Endothelial cell of umbilical vein (primary cell): ENCODE data around the gene ZC3H12A. TPM values are rescaled to one million over a fixed set of nuclear protein-coding genes. Genes with fewer than 3 reads are reported as not detected.

Experiments used
- BruUV-seq: library from RNA; stranded (reverse); fragments of 400-500 nt; replicated peaks from 2 replicates; lab custom pipeline; 2021; lab: Mats Ljungman, UMichigan
- CTCF ChIA-PET: fragments of 300-600, 350-600 bp; sonication (Branson Sonifier 250); formaldehyde crosslinking; loops from one replicate; lab custom pipeline; 2021; ENCODE audit warnings: antibody characterized with exemption, inconsistent platforms; lab: Charles Lee
- POLR2A ChIA-PET: fragments of 300-600, 350-600 bp; sonication (Branson Sonifier 250); formaldehyde crosslinking; loops from one replicate; lab custom pipeline; 2021; ENCODE audit warnings: antibody characterized with exemption, inconsistent platforms; lab: Charles Lee
- DNase-seq: peaks from one replicate; pipeline ENCODE4 v3.0.0-alpha.2; 2011; ENCODE audit warnings: low read depth, low spot score
- FAIRE-seq: peaks from 2 replicates; lab custom pipeline; 2011; peaks lifted over from hg19 to GRCh38; lab: Jason Lieb, UNC
- H2AFZ ChIP-seq: 2 replicates; pipeline ENCODE4 v1.6.0; 2012; ENCODE audit warnings: low read depth, low read length, control low read depth, inconsistent platforms
- H3K27ac ChIP-seq: 2 replicates; pipeline ENCODE4 v1.5.1; 2011; ENCODE audit warnings: low read depth, mild to moderate bottlenecking, control low read depth, low read length, moderate library complexity; ENCODE audit not compliant: insufficient read depth
- H3K27me3 ChIP-seq, 2 experiments: 2 replicates each; pipeline versions ENCODE4 v1.6.0 to v1.6.1; 2011; ENCODE audit warnings: low read length in 2 of 2, mixed read lengths in 1 of 2; ENCODE audit not compliant: control insufficient read depth in 2 of 2, insufficient read depth in 2 of 2
- H3K36me3 ChIP-seq, 2 experiments: 2 replicates in 1 of 2; 3 replicates in 1 of 2; pipeline ENCODE4 v1.5.1; 2011; ENCODE audit warnings: low read length in 2 of 2, mild to moderate bottlenecking in 1 of 2, moderate library complexity in 1 of 2; ENCODE audit not compliant: control insufficient read depth in 2 of 2, insufficient read depth in 2 of 2; ENCODE audit errors: extremely low read depth in 1 of 2
- H3K4me1 ChIP-seq: 3 replicates; pipeline ENCODE4 v1.5.1; 2011; ENCODE audit warnings: mild to moderate bottlenecking, low read length; ENCODE audit not compliant: control insufficient read depth, insufficient read depth; ENCODE audit errors: extremely low read depth
- H3K4me2 ChIP-seq: 2 replicates; pipeline ENCODE4 v1.6.1; 2011; ENCODE audit warnings: low read length, control low read depth, mixed read lengths; ENCODE audit not compliant: insufficient read depth
- H3K4me3 ChIP-seq, 3 experiments: fragments of 200-600 bp in 1 of 3; sonication (generic), shearing (Covaris generic) in 1 of 3; replicated peaks in 1 of 3; 2 replicates each; pipeline ENCODE4 v1.5.1; 2011 to 2016; ENCODE audit warnings: control low read depth in 3 of 3, low read length in 3 of 3, mild to moderate bottlenecking in 2 of 3, inconsistent platforms in 1 of 3, low read depth in 1 of 3, moderate library complexity in 1 of 3; ENCODE audit not compliant: insufficient read depth in 1 of 3
- H3K79me2 ChIP-seq: 2 replicates; pipeline ENCODE4 v1.6.0; 2012; ENCODE audit warnings: low read length, inconsistent platforms; ENCODE audit not compliant: control insufficient read depth, insufficient read depth
- H3K9ac ChIP-seq: replicated peaks from 2 replicates; pipeline ENCODE3; 2011; ENCODE audit warnings: low read length, control low read depth; ENCODE audit not compliant: insufficient read depth; ENCODE audit errors: extremely low read depth
- H3K9me1 ChIP-seq: replicated peaks from 3 replicates; pipeline ENCODE4 v1.6.0; 2011; ENCODE audit warnings: mild to moderate bottlenecking, low read length; ENCODE audit not compliant: control insufficient read depth, insufficient read depth; ENCODE audit errors: extremely low read depth
- H3K9me3 ChIP-seq: replicated peaks from 2 replicates; pipeline ENCODE4 v1.5.1; 2012; ENCODE audit warnings: low read length, inconsistent platforms; ENCODE audit not compliant: control insufficient read depth, insufficient read depth
- H4K20me1 ChIP-seq: replicated peaks from 2 replicates; pipeline ENCODE3; 2011; ENCODE audit warnings: mild to moderate bottlenecking, low read length; ENCODE audit not compliant: control insufficient read depth, insufficient read depth; ENCODE audit errors: extremely low read depth
- CTCF ChIP-seq, 2 donors: IDR thresholded peaks; 1 replicate in 1 of 2; 2 replicates in 1 of 2; pipeline ENCODE4 v1.5.1; 2011; ENCODE audit warnings: low read length in 2 of 2, mild to moderate bottlenecking in 2 of 2, moderate library complexity in 2 of 2, control low read depth in 1 of 2, inconsistent platforms in 1 of 2, low read depth in 1 of 2; ENCODE audit not compliant: insufficient read depth in 1 of 2; ENCODE audit errors: extremely low read depth in 1 of 2
- EZH2 ChIP-seq: IDR thresholded peaks from 2 replicates; pipeline ENCODE4 v1.6.1; 2012; ENCODE audit warnings: borderline replicate concordance, low read depth, mild to moderate bottlenecking, moderate library complexity, low read length, inconsistent platforms; ENCODE audit not compliant: severe bottlenecking
- FOS ChIP-seq: IDR thresholded peaks from 2 replicates; pipeline ENCODE4 v1.6.1; 2011; ENCODE audit warnings: mild to moderate bottlenecking, low read length, moderate library complexity, borderline replicate concordance; ENCODE audit not compliant: insufficient read depth
- GATA2 ChIP-seq: IDR thresholded peaks from 2 replicates; pipeline ENCODE4 v1.7.0; 2011; ENCODE audit warnings: low read depth, mild to moderate bottlenecking, moderate library complexity, mixed read lengths, low read length; ENCODE audit not compliant: insufficient read length, insufficient read depth
- JUN ChIP-seq: IDR thresholded peaks from 2 replicates; pipeline ENCODE4 v1.6.1; 2011; ENCODE audit warnings: borderline replicate concordance, low read depth; ENCODE audit not compliant: insufficient read length, insufficient read depth
- MAX ChIP-seq: IDR thresholded peaks from 2 replicates; pipeline ENCODE4 v1.6.1; 2011; ENCODE audit not compliant: insufficient read depth, insufficient read length
- POLR2A ChIP-seq: IDR thresholded peaks from 2 replicates; pipeline ENCODE4 v1.6.1; 2012; ENCODE audit warnings: low read depth, mild to moderate bottlenecking, control low read depth, low read length
- POLR2AphosphoS5 ChIP-seq: IDR thresholded peaks from 2 replicates; pipeline ENCODE4 v1.6.1; 2012; ENCODE audit warnings: low read depth, mild to moderate bottlenecking, control low read depth, low read length, moderate library complexity; ENCODE audit not compliant: insufficient read depth
- dilution Hi-C: fragments of 300-500 bp; cut with MboI; formaldehyde crosslinking; loops from one replicate; pipeline ENCODE4 v1.15.0; 2019; ENCODE audit warnings: low sequenced_read_pairs; ENCODE audit not compliant: extremely low pct_ligation_motif_present
- intact Hi-C: fragments of 100-400 bp; cut with micrococcal nuclease; formaldehyde crosslinking; loops from one replicate; pipeline ENCODE4 v1.10.0; 2022
- polyA plus RNA-seq, 4 experiments: library from polyadenylated mRNA; depleted of rRNA in 3 of 4; stranded (reverse) in 3 of 4; unstranded in 1 of 4; fragments of >200 nt; gene quantifications; 2 replicates each; pipeline versions ENCODE4 v1.2.1 to v1.2.3, GENCODE V29; 2011 to 2012; ENCODE audit warnings: missing spikeins in 1 of 4
- total RNA-seq: library from RNA; stranded (reverse); gene quantifications from 2 replicates; pipeline ENCODE4 v1.2.3, GENCODE V29; 2021

ZC3H12A gene
- total and polyA plus RNA-seq, 2 donors (not counting 3 experiments of a cell fraction or from before 2014, with no cell fraction given) = 6.3 to 9.4 TPM

GRCh38 chr1:37448185-37448584 is 26.2 kb upstream of the ZC3H12A start:
- H4K20me1 ChIP-seq = no peaks in the 10 kb centered on the region
- DNase-seq = no peak
- H3K27me3 ChIP-seq = peaks cover 0 to 7% of the 10 kb centered on the region in 2 experiments
- H3K4me2 ChIP-seq = no peak overlapping the region
- no peak overlapping the region for H3K27ac ChIP-seq
- intact Hi-C loops (no loop called here), dilution Hi-C loops (no loop called here)
- H3K9ac ChIP-seq = no peak overlapping the region
- TF ChIP-seq JUN (no peak), EZH2 (no peak), POLR2AphosphoS5 (no peak), POLR2A (no peak), MAX (no peak), FOS (no peak), CTCF (IDR thresholded peaks at IDR 0.05; ENCODE audit: extremely low read depth in 1 of 2, insufficient read depth in 1 of 2, low read depth in 1 of 2, low read length in 2 of 2) (no peak), GATA2 (no peak)
- no peak overlapping the region for H3K4me3 ChIP-seq
- no TSS peak for BruUV-seq
- no peaks in the 10 kb centered on the region for H3K4me1 ChIP-seq
- H2AFZ ChIP-seq = no peak overlapping the region
- no peaks in the 10 kb centered on the region for H3K9me3 ChIP-seq
- CTCF ChIA-PET = no interaction called here
- POLR2A ChIA-PET = no interaction called here
- no peaks in the 10 kb centered on the region for H3K79me2 ChIP-seq
- no peaks in the 10 kb centered on the region for H3K9me1 ChIP-seq
- FAIRE-seq = no peak
- no peaks in the 10 kb centered on the region for H3K36me3 ChIP-seq
